NCI-H82 treated with DMSO at 0.1 percent for 48 hours (cell line): Measurements from ENCODE around the gene GPC5.
A peak's percentile ranks its signal among the peaks of the same experiment; 100 is the strongest.
"Not testable (repeated sequence)": the region's sequence is repeated elsewhere in the genome, so short reads cannot be mapped to it uniquely, and the experiment has no call there.

Source experiments
- DNase-seq: peaks from one replicate; lab custom pipeline; 2025; ENCODE audit not compliant: unreplicated experiment; lab: John Stamatoyannopoulos, UW

The GPC5 gene

GRCh38 chr13:91398413-91399188, at the start of gene GPC5:
TSS of gene GPC5 (plus strand) at chr13:91398621.
- peak; percentile 62 for DNase-seq

GRCh38 chr13:91348906-91349435, 49.5 kb upstream of the GPC5 start:
- DNase-seq: peak; percentile 88

GRCh38 chr13:91349992-91350911, 48.2 kb upstream of the GPC5 start:
- no peak for DNase-seq

GRCh38 chr13:91351123-91351522, 47.3 kb upstream of the GPC5 start:
- DNase-seq: no peak

- no peak for DNase-seq
These were observed 46.4 kb upstream of the GPC5 start for GRCh38 chr13:91351980-91352379.

- DNase-seq: not testable (repeated sequence)
These were observed 45.5 kb upstream of the GPC5 start for GRCh38 chr13:91352891-91353290.

- no peak for DNase-seq
These were observed 44.9 kb upstream of the GPC5 start for GRCh38 chr13:91353494-91353893.

GRCh38 chr13:91355099-91355825, 43.2 kb upstream of the GPC5 start:
- no peak for DNase-seq

GRCh38 chr13:91355826-91356710, 42.4 kb upstream of the GPC5 start:
- no peak for DNase-seq

- peak; percentile 54 for DNase-seq
These were observed 41.4 kb upstream of the GPC5 start for GRCh38 chr13:91356919-91357612.

- DNase-seq: no peak
These were observed 40.6 kb upstream of the GPC5 start for GRCh38 chr13:91357613-91358386.

- peak; percentile 64 for DNase-seq
These were observed 40.0 kb upstream of the GPC5 start for GRCh38 chr13:91358387-91358782.

GRCh38 chr13:91359111-91359510, 39.3 kb upstream of the GPC5 start:
- no peak for DNase-seq

GRCh38 chr13:91359631-91360030, 38.8 kb upstream of the GPC5 start:
- DNase-seq: no peak

- DNase-seq: no peak
These were observed 38.1 kb upstream of the GPC5 start for GRCh38 chr13:91360246-91360751.

- no peak for DNase-seq
These were observed 36.6 kb upstream of the GPC5 start for GRCh38 chr13:91361755-91362271.

GRCh38 chr13:91362908-91363307, 35.5 kb upstream of the GPC5 start:
- no peak for DNase-seq

GRCh38 chr13:91368101-91368500, 30.3 kb upstream of the GPC5 start:
- no peak for DNase-seq
